Sigmoid colon (tissue), 4 donors: ENCODE results near the gene NDUFB11.

Experiments used
- EP300 ChIP-seq, 4 donors: sonication (generic); formaldehyde crosslinking; IDR thresholded peaks; one replicate each; pipeline ENCODE4 v1.6.1; 2017; ENCODE audit warnings: antibody characterized with exemption in 4 of 4
- POLR2A ChIP-seq, 2 donors: fragments of 450-650 bp; IDR thresholded peaks; one replicate each; pipeline ENCODE4 v1.6.1; 2016; ENCODE audit warnings: antibody characterized with exemption in 2 of 2, mild to moderate bottlenecking in 2 of 2, moderate library complexity in 2 of 2
- POLR2AphosphoS5 ChIP-seq, 4 donors: sonication (generic); formaldehyde crosslinking; IDR thresholded peaks; one replicate each; pipeline ENCODE4 v1.6.1; 2017; ENCODE audit warnings: antibody characterized with exemption in 4 of 4
- TF ChIP-seq, protein P1 (sequence below), 4 experiments: fragments of 450-650 bp in 3 of 4; fragments of 200-600 bp in 1 of 4; IDR thresholded peaks; one replicate each; pipeline ENCODE4 v1.5.1; 2016 to 2019; ENCODE audit warnings: antibody characterized with exemption in 4 of 4, mild to moderate bottlenecking in 3 of 4, moderate library complexity in 2 of 4

DNA sequence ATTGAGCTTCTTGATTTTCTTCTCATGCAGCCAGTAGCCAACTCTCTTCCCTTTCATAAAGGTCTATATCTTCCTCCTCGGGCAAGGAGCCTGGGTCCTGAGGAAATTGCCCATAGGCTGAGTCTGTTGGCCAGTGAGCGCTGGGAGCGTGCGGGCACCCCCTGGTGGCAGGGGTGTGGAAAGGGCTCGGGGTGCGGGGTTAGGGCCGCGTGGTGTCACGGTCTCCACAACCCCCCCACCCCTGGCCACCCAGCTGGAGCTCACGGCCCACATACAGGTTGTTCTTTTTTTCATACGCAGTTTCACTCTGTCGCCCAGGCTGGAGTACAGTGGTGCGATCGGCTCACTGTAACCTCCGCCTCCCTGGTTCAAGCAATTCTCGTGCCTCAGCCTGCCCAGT is 13.6 kb upstream of the NDUFB11 start:
- TF ChIP-seq, protein P1, sequence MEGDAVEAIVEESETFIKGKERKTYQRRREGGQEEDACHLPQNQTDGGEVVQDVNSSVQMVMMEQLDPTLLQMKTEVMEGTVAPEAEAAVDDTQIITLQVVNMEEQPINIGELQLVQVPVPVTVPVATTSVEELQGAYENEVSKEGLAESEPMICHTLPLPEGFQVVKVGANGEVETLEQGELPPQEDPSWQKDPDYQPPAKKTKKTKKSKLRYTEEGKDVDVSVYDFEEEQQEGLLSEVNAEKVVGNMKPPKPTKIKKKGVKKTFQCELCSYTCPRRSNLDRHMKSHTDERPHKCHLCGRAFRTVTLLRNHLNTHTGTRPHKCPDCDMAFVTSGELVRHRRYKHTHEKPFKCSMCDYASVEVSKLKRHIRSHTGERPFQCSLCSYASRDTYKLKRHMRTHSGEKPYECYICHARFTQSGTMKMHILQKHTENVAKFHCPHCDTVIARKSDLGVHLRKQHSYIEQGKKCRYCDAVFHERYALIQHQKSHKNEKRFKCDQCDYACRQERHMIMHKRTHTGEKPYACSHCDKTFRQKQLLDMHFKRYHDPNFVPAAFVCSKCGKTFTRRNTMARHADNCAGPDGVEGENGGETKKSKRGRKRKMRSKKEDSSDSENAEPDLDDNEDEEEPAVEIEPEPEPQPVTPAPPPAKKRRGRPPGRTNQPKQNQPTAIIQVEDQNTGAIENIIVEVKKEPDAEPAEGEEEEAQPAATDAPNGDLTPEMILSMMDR (IDR thresholded peaks at IDR 0.05), result no peak
- TF ChIP-seq EP300 (IDR thresholded peaks at IDR 0.05) (no peak), POLR2A (IDR thresholded peaks at IDR 0.05) (no peak), POLR2AphosphoS5 (IDR thresholded peaks at IDR 0.05) (no peak)
